ENCODE results near the gene TNFRSF14. TPM values are rescaled to one million over a fixed set of nuclear protein-coding genes. Genes with fewer than 3 reads are reported as not detected.
"Not testable (repeated sequence)": the region's sequence is repeated elsewhere in the genome, so short reads cannot be mapped to it uniquely, and the experiment has no call there.

The TNFRSF14 gene
- total and polyA plus RNA-seq, 2 of the 13 experiments (the other 11 are each of a cell fraction or from before 2014, with no cell fraction given), result 11.9 to 49.9 TPM

- WGBS (ENCODE audit: low lambda C conversion rate), result 40% methylated on average over 1 of the region's 12 CpGs
- H3K27ac ChIP-seq (ENCODE audit: extremely low read length, insufficient read depth, low read length); H3K9ac ChIP-seq (ENCODE audit: insufficient read depth, low read depth, low read length); ATAC-seq; DNase-seq (ENCODE audit: low spot score); BruUV-seq (replicated peaks); H3K27me3 ChIP-seq (ENCODE audit: control insufficient read depth in 1 of 2, insufficient read depth in 2 of 2, low read length in 2 of 2); H3K4me2 ChIP-seq (ENCODE audit: low read depth, low read length); H3K4me3 ChIP-seq (replicated peaks in 1 of 3; ENCODE audit: insufficient read depth in 1 of 3, low read depth in 2 of 3, low read length in 3 of 3); in situ Hi-C loops (cut with HindIII; ENCODE audit: extremely low pct_ligation_motif_present, low pct_unique_long_range_greater_than_20kb); H3K79me2 ChIP-seq (ENCODE audit: insufficient read depth, low read length); intact Hi-C loops (cut with micrococcal nuclease; ENCODE audit: unreplicated experiment); FAIRE-seq; H2AFZ ChIP-seq (ENCODE audit: low read length); H4K20me1 ChIP-seq (ENCODE audit: insufficient read depth, low read length); H3K9me3 ChIP-seq (ENCODE audit: low read length); H3K36me3 ChIP-seq (replicated peaks in 1 of 2; ENCODE audit: control insufficient read depth in 1 of 2, insufficient read depth in 2 of 2, low read length in 2 of 2); CTCF ChIA-PET (ENCODE audit: low intra/inter-chr PET ratio, low total read pairs): not testable (repeated sequence)
- peaks cover 59% of the 10 kb centered on the region for H3K4me1 ChIP-seq (ENCODE audit: insufficient read depth, low read length)
- POLR2A ChIA-PET, result interaction anchor here (1.6 kb wide), 1 partner anchor 11 kb away, joined by 4 read pairs; no protein-coding TSS in a partner anchor
These were observed 5.8 kb upstream of the TNFRSF14 start for GRCh38 chr1:2550309-2550861.

- in situ Hi-C loops (cut with HindIII; ENCODE audit: extremely low pct_ligation_motif_present, low pct_unique_long_range_greater_than_20kb); H3K27ac ChIP-seq (ENCODE audit: extremely low read length, insufficient read depth, low read length); ATAC-seq; H2AFZ ChIP-seq (ENCODE audit: low read length); BruUV-seq (replicated peaks); H3K4me3 ChIP-seq (replicated peaks in 1 of 3; ENCODE audit: insufficient read depth in 1 of 3, low read depth in 2 of 3, low read length in 3 of 3); H4K20me1 ChIP-seq (ENCODE audit: insufficient read depth, low read length); H3K27me3 ChIP-seq (ENCODE audit: control insufficient read depth in 1 of 2, insufficient read depth in 2 of 2, low read length in 2 of 2); H3K4me2 ChIP-seq (ENCODE audit: low read depth, low read length); H3K9me3 ChIP-seq (ENCODE audit: low read length); H3K79me2 ChIP-seq (ENCODE audit: insufficient read depth, low read length); POLR2A ChIA-PET; H3K9ac ChIP-seq (ENCODE audit: insufficient read depth, low read depth, low read length); intact Hi-C loops (cut with micrococcal nuclease; ENCODE audit: unreplicated experiment); CTCF ChIA-PET (ENCODE audit: low intra/inter-chr PET ratio, low total read pairs); FAIRE-seq; H3K36me3 ChIP-seq (replicated peaks in 1 of 2; ENCODE audit: control insufficient read depth in 1 of 2, insufficient read depth in 2 of 2, low read length in 2 of 2): not testable (repeated sequence)
- WGBS (ENCODE audit: low lambda C conversion rate), result 26% methylated on average over 4 of the region's 9 CpGs
- DNase-seq (ENCODE audit: low spot score), result peak; percentile 7
- H3K4me1 ChIP-seq (ENCODE audit: insufficient read depth, low read length), result peaks cover 56% of the 10 kb centered on the region
- TF ChIP-seq BRCA1 (CRISPR knock-in tag; IDR thresholded peaks at IDR 0.05) (peak; percentile 11; the same call in 1 of the 2 replicates), CTCF (CRISPR knock-in tag; IDR thresholded peaks at IDR 0.05) (peak; percentile 32; the same call in 1 of the 2 replicates), ZNF687 (CRISPR knock-in tag; IDR thresholded peaks at IDR 0.05) (peak; percentile 43; the same call in 1 of the 2 replicates), STAG1 (CRISPR knock-in tag; IDR thresholded peaks at IDR 0.05) (peak; percentile 4; the same call in 1 of the 2 replicates), ZBTB7B (CRISPR knock-in tag; IDR thresholded peaks at IDR 0.05) (0 out of 2 replicates have a peak, but pooled peaks have one; percentile 41), ZNF777 (CRISPR knock-in tag; IDR thresholded peaks at IDR 0.05) (0 out of 2 replicates have a peak, but pooled peaks have one; percentile 25)
These were observed 4.6 kb upstream of the TNFRSF14 start for GRCh38 chr1:2551544-2551943.

Measured in HepG2 (cell line).